ENCODE results near the gene VSIG4.

GRCh38 chrX:65987811-65988210 lies 52.1 kb downstream of the VSIG4 start:
- no peak for TF ChIP-seq CTCF (IDR thresholded peaks at IDR 0.05; ENCODE audit: borderline replicate concordance, extremely low read depth, low read length, poor library complexity, severe bottlenecking)
- no peak for TF ChIP-seq EZH2 (IDR thresholded peaks at IDR 0.05; ENCODE audit: borderline replicate concordance, low read depth, low read length, severe bottlenecking)
